Thoracic aorta (tissue), 2 donors: ENCODE data around the gene TMPRSS9. TPM values are rescaled to one million over a fixed set of nuclear protein-coding genes. Genes with fewer than 3 reads are reported as not detected.

ENCODE experiments used
- ATAC-seq: fragments of 150-250 bp; one replicate; pipeline ENCODE4 v1.8.0; 2017; ENCODE audit warnings: low read depth; ENCODE audit not compliant: insufficient number of reproducible peaks, low FRiP score
- DNase-seq: peaks from one replicate; pipeline ENCODE4 v3.0.0-alpha.2; 2020; ENCODE audit warnings: low spot score
- H3K27ac ChIP-seq, 2 donors: fragments of 200-600 bp; sonication (generic); 1 replicate in 1 of 2; 2 replicates in 1 of 2; pipeline ENCODE4 v1.5.1; 2016; ENCODE audit warnings: mild to moderate bottlenecking in 2 of 2, moderate library complexity in 2 of 2
- H3K27me3 ChIP-seq: fragments of 200-600 bp; sonication (generic); replicated peaks from 2 replicates; pipeline ENCODE4 v1.6.0; 2016; ENCODE audit warnings: mild to moderate bottlenecking; ENCODE audit not compliant: insufficient read depth
- H3K36me3 ChIP-seq: fragments of 200-600 bp; sonication (generic); one replicate; pipeline ENCODE4 v1.5.1; 2016
- H3K4me1 ChIP-seq, 2 donors: fragments of 200-600 bp; sonication (generic); 1 replicate in 1 of 2; 2 replicates in 1 of 2; pipeline versions ENCODE4 v1.5.1 to v1.6.0; 2016; ENCODE audit warnings: low read depth in 2 of 2, mild to moderate bottlenecking in 1 of 2; ENCODE audit not compliant: control insufficient read depth in 1 of 2
- H3K4me3 ChIP-seq: fragments of 200-600 bp; sonication (generic); 2 replicates; pipeline ENCODE4 v1.5.1; 2016; ENCODE audit warnings: mild to moderate bottlenecking
- H3K9me3 ChIP-seq: fragments of 200-600 bp; sonication (generic); 2 replicates; pipeline ENCODE4 v1.5.1; 2016
- CTCF ChIP-seq: fragments of 200-600 bp; sonication (generic); IDR thresholded peaks from one replicate; pipeline ENCODE4 v1.5.1; 2019; ENCODE audit warnings: antibody characterized with exemption
- total RNA-seq, 2 donors: library from RNA; depleted of rRNA; stranded (reverse); fragments of >200 nt; gene quantifications; one replicate each; pipeline versions ENCODE4 v1.1.0 to v1.2.3, GENCODE V29; 2016

The TMPRSS9 gene
- total RNA-seq, 2 donors from 2014 or later, result 0.42 to 0.54 TPM

DNA sequence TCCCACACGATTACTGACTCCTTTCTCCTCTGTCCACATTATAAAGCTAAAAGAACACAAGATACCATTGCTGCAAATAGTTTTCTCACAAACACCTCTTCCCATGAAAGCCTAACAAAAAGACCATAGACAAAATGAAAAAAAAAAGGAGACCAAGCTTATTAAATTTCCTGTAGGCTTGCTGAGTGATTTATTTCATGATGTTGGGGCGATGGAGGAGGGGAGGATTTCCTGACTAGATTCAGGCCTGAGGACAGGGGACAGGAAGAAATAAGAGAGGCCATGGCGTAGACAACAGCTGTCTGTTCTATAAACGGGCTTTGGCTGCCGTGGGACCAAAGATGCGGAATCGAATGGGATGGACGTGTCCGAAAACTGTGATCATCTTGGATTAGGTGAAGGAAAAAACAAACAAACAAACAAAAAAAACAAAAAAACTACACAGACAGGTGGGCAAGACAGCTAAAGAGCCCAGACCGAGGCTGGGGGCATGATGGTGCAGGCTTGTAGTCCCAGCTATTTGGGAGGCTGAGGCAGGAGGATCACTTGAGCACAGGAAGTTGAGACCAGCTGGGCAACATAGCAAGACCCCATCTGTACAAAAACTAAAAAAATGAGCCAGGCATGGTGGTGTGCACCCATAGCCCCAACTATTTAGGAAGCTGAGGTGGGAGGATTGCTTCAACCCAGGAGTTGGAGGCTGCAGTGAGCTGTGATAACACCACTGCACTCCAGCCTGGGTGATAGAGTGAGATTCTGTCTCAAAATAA is 5.3 kb downstream of the TMPRSS9 start:
- no peaks in the 10 kb centered on the region for H3K4me1 ChIP-seq
- no peak for TF ChIP-seq CTCF
- ATAC-seq (no peak), DNase-seq (no peak)
- H3K9me3 ChIP-seq, result no peaks in the 10 kb centered on the region
- no peaks in the 10 kb centered on the region for H3K36me3 ChIP-seq
- no peak overlapping the region for H3K27ac ChIP-seq
- H3K27me3 ChIP-seq, result no peaks in the 10 kb centered on the region
- no peak overlapping the region for H3K4me3 ChIP-seq

DNA sequence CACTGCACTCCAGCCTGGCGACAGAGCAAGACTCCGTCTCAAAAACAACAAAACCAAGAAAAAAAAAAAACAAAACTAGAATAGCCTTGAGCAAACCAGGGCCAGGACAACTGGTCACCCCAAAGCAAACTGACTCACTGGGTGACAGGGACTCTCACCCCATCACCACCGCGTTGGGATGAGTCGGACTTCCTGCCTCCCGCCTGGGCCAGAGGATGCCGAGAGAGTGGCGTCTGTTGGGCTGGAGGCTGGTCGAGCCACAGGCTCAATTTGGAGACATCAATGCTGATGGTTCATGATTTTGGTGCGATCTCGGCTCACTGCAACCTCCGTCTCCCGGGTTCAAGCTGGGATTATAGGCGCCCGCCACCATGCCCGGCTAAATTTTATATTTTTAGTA is 11.6 kb downstream of the TMPRSS9 start:
- no peaks in the 10 kb centered on the region for H3K9me3 ChIP-seq
- no peak overlapping the region for H3K4me3 ChIP-seq
- H3K4me1 ChIP-seq, result no peaks in the 10 kb centered on the region
- TF ChIP-seq CTCF, result no peak
- DNase-seq (no peak), ATAC-seq (no peak)
- H3K36me3 ChIP-seq, result no peaks in the 10 kb centered on the region
- no peaks in the 10 kb centered on the region for H3K27me3 ChIP-seq
- no peak overlapping the region for H3K27ac ChIP-seq

DNA sequence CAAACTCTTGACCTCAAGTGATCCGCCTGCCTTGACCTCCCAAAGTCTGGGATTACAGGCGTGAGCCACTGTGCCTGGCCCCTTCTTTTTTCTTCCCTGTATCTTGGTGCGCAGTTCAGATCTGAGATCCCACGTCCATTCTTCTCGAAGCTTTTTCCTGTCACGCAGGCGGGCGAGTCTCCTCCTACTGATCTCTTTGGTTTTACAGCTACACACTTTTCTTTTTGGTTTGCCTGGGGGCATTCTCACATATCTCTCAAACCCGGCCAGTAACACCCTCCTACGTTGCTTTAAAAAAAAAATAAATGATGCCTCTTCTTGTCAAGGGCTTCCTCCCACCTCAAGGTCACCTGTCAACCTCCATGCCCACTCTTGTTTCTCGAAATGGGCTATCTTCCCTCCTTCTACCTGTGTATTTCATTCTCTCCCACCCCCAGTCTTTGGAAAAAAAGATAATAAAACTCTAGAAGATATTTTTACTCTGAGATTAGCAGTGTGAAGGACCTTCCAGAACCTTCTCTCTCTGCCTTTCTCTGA is 12.1 kb downstream of the TMPRSS9 start:
- H3K27ac ChIP-seq, result no peak overlapping the region
- TF ChIP-seq CTCF, result no peak
- H3K9me3 ChIP-seq, result no peaks in the 10 kb centered on the region
- no peak overlapping the region for H3K4me3 ChIP-seq
- no peak for ATAC-seq
- H3K27me3 ChIP-seq, result no peaks in the 10 kb centered on the region
- no peaks in the 10 kb centered on the region for H3K36me3 ChIP-seq
- H3K4me1 ChIP-seq, result no peaks in the 10 kb centered on the region
- no peak for DNase-seq

DNA sequence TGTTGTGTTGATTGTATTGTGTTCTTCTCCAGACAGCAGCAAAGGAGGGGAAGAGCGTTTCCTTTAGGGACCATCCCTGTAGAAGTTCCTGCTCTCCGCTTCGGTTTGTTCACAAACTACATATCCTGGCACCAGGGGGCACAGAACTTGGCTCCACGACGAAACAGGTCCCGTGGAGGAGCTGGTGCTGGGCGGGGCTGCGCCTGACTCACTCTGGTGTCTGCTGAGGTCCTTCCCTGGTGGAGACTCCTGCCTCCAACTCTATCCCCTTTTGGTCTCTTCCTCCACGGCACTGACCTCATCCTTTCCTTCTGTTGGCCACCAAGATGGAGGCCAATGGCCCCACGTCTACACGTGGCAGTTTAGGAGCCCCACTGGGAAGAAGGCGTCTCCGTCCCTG is 14.7 kb downstream of the TMPRSS9 start:
- Histone ChIP-seq H3K27me3 (no peaks in the 10 kb centered on the region), H3K9me3 (no peaks in the 10 kb centered on the region), H3K4me3 (no peak overlapping the region), H3K36me3 (no peaks in the 10 kb centered on the region), H3K4me1 (no peaks in the 10 kb centered on the region), H3K27ac (no peak overlapping the region)
- TF ChIP-seq CTCF, result no peak
- no peak for ATAC-seq
- DNase-seq, result no peak

- TF ChIP-seq CTCF, result no peak
- no peaks in the 10 kb centered on the region for H3K36me3 ChIP-seq
- H3K4me3 ChIP-seq, result no peak overlapping the region
- no peaks in the 10 kb centered on the region for H3K4me1 ChIP-seq
- H3K9me3 ChIP-seq, result no peaks in the 10 kb centered on the region
- ATAC-seq (no peak), DNase-seq (no peak)
- H3K27me3 ChIP-seq, result no peaks in the 10 kb centered on the region
- H3K27ac ChIP-seq, result no peak overlapping the region
These were observed 15.5 kb downstream of the TMPRSS9 start for GRCh38 chr19:2375353-2376121.
